Measurements from ENCODE around the gene SPRY4.
"Not testable (repeated sequence)": the region's sequence is repeated elsewhere in the genome, so short reads cannot be mapped to it uniquely, and the experiment has no call there.

Gene SPRY4

DNA sequence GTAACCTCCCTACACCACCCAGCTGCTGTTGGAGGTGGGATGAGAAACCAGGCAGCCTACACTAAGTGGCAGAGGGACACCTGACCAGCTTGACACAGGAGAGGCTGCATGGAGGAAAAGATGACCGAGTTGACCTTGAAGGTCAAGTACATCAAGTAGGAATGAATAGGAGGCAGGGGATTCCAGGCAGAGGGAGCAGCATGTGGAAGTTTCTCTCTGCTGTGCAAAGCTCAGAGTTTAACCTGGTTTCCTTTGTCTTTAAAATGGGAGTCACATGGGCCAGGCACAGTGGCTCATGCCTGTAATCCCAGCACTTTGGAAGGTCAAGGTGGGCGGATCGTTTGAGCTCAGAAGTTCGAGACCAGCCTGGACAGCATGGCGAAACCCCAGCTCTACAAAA, 32.6 kb downstream of the SPRY4 start:
- DNase-seq: no peak

DNA sequence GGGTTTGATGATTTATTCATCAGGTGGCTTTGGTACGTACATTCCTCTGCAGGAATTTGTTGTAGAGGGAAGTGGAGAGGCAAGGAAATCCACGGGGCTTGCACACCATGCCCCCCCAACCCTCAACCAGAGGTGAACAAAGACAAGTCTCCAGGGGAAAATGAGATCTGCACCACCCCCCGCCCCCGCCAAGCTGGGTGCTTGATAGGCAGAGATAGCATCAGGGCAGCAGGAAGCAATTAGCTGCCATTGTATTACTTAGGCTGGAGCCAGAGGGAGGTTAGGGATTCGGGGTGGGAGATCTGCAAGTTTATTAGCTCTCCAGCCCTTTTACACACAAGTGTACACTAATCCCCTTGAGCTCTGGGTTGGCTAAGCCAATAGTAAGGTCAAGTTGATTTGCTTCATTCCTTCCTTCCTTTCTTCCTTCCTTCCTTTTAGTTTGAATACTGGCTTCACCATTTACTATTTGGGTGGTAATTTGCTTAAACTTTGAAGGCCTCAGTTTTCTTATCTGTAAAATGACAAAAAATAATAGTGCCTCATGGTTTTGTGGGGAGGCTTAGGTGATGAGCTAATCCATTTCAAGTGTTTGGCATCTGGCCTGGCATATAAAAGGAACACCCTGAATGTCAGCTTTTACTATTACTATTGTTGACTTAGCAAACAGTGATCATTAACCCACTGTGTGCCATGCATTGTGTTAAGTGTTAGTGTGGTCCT, 34.1 kb downstream of the SPRY4 start:
- DNase-seq: no peak

DNA sequence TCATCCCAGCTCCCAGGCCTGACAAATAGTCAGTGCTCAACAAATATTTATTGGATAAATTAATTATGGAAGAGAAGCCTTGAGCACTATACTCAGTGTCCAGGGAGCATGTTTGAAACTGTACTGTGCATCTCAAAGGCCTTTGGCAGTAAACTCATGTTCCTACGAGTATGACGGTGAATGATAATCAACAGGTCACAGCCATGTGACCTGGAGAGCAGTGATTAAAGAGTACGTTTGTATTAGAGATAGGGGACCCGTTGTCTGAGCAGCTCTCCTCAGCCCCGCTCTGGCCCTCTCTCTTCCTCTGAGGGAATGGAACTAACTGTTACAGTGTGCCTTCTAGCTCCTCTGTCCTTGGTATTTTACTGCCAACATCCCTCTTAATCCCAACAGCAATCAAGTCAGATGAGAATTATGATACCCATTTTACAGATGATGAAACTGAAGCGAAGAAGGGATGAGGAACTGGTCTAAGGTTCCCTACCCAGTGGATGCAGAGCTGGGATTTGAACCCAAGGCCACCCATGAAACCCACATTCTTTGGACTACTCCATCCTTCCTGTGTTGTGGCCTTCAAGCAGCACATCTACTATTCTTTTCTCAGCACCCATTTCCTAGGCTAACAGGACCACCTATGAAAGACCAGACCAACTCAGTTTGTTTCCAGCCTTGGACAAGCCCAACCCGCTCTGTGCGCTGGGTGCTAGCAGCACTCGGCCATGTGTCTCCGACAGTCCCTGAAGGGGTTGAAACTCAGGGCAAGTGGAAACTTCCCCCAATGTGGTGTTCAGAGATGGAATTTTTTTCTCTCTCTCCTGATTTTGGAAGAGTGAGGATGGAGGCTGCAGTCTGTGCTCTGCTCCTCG, 34.9 kb downstream of the SPRY4 start:
- DNase-seq: no peak

DNA sequence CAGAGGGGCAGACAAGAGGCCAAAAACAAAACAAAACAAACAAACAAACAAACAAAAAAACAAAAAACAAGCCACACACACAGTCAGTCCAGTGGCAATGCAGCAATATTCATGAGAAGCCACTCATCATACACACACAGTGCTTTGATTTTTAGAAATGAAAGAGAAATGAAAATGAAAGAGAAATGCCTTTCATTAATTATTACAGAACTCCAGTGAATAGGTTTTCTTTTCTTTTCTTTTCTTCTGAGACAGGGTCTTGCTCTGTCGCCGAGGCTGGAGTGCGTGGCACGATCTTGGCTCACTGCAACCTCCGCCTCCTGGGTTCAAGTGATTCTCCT, 36.9 kb downstream of the SPRY4 start:
- no peak for DNase-seq

DNA sequence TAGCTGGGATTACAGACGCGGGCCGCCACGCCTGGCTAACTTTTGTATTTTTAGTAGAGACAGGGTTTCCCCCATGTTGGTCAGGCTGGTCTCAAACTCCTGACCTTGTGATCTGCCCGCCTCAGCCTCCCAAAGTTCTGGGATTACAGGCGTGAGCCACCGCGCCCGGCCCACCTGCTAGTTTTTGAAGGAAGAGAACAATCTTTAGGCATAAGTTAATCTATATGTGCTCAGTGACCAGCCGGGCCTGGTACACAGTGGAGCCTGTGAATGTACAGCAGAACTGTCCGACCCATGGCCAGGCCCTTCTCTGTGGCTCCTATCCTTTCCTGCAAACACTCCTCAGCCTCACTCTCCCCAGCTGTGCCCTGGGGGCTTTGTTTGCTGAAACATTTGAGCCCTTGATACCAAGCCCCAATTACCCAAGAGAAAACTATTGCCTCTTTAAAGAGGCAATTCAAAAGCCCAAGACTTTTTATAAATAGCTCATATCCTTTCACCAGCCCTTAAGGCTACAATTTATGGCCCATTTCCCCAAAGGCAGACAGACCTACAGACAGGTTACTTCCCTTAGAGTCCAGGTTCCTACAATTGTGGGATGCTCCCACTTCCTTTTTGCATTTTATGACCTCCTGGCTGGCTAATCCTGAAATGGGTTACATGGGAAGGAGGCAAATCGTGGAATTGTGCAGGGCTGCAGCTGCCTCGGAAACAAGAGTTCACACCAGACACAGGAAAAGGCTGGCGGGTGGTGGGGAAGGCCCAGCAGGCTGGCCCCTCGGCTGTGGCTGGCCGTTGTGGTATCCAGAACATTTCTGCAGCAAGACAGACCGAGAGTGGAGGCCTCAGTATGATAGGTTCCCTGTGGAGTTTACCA, 37.5 kb downstream of the SPRY4 start:
- DNase-seq: no peak

DNA sequence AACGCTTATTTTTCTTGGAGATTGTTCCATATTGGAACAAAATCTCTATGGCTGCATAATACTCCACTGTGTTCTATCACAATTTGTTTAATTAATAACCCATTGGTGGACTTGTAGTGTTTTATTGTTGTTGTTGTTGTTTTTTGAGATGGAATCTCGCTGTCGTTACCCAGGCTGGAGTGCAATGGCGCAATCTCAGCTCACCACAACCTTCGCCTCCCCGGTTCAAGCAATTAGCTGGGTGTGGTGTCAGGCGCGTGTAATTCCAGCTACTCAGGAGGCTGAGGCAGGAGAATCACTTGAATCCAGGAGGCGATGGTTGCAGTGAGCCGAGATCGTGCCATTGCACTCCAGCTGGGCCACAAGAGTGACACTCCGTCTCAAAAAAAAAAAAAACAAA, 38.7 kb downstream of the SPRY4 start:
- DNase-seq: no peak

DNA sequence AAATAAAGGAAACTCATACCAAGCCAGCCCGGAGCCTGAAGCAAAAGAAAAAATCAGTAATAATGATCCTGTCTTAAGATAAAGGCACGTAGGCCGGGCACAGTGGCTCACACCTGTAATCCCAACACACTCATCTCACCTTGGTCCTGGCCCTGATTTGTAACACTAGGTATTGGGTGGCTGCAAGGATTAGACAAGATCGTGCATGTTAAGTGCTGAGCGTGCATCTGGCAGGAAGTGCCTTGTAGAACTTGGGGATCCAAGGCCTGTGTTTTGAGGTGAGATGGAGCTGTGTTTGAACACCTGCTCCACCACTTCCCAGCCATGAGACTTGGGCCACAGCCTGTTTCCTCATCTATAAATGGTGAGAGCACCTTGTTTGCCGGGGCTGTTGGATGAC, 41.5 kb downstream of the SPRY4 start:
- DNase-seq: no peak

DNA sequence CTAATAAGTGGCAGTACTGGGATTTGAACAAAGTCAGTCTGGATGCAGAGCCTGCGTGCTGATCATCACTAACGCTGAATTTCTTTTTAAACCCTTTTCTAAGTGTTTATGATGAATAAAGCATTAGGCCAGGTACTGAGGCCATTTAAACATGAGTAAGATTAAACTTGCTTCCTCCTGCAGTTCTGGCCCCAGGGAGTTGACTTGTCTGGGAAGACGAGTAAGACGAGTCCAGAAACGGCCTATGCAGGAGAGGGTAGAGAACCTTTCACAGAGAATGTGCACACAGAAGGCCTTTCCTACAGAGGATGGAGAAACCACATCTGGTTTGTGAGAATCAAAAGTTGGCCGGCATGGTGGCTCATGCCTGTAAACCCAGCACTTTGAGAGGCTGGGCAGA, 42.9 kb downstream of the SPRY4 start:
- no peak for DNase-seq

DNA sequence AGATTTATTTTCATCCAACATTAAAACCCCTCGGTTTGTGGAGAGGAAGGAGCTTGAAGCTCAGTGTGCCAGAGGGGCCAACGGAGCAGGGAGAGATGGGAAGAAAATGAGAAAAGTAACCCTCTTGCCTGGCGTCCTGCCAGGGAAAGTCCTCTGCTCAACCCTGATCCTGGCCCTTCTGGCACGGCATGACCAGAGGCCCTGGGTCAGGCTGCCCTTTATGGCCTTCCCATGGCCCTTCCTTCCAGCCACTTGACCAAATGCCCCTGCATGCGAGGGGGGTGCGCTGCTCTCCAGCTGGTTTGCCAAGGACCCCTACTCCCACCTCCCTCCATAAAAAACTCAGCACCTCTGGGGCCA, 43.8 kb downstream of the SPRY4 start:
- no peak for DNase-seq

DNA sequence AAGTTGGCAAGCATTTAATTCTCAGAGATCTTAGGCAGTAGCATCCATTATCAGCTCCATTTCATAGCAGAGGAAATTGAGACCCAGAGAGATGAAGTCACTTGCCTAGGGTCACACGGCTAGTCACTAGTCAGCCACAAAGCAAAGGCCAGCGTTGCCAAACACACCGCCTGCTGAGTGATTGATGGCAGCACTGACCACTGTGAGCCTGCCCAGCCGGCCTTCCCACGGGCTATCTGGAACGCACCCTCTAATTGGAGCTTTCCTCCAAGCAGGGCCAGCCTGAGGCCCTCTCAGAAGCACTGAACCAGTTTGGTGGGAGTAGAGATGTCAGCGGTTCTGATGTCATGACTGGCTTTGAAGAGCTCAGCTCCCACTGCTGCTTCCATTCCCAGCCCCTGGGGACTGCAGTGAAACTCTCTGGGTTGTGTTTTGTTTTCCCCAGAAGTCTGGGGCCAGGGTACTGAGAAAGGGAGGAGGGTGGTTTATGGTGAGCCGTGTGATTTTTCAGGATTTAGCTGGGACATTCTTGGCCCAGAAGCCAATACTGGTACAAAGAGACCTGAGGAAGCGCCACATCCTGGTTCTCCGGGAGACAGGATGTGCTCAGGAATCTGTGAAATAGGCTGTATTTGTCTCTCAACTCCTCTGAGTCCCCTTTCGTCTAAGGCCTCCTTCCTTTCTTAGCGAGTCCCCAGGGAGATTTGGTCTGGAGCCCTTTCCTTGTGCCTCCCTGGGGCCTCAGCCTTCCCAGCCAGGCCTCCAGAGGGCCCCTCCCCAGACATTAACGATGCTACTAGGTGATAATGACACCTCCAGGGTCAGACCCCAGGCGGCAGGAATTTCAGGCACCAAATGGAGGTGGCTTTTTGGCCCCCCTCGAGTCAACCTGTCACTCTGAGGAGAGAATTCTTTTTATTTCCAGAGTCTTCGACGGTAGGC, 44.5 kb downstream of the SPRY4 start:
- no peak for DNase-seq

DNA sequence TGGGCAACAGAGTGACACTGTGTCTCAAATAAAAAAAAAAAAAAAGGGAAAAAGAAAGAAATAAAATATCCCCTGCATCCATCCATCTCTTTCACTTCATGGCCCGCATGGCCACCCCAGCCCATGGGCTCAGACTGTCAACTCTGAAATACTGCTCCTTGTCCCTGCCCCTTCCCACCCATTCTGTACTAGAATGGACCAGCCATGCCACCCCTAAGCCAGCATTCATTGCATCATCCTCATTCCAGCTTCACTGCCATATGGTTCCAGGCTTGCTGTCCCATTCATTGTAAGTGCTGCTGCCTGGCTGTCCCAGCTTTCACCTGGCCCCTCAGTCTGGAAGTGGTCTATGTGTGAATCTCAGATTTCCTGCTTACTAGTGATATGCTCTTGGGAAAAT, 46.2 kb downstream of the SPRY4 start:
- DNase-seq: no peak

DNA sequence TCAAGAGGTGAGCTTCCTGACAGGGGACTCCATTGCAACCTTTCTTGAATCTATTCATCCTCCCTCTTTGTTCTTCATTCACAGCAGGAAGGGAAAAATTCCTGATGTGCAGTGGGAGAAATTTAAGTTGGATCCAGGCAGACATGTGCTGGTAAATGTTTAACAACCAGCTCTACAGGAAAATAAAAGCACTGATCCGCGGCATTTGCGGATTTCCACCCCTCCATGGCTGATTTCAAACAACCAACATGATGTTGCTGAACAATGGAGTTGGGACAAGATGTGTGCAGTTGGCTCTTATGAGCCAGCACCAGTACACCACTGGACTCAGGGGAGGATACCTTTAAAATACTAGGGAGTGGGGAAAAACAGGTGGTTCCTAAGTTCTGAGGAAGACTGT, 47.0 kb downstream of the SPRY4 start:
- no peak for DNase-seq

DNA sequence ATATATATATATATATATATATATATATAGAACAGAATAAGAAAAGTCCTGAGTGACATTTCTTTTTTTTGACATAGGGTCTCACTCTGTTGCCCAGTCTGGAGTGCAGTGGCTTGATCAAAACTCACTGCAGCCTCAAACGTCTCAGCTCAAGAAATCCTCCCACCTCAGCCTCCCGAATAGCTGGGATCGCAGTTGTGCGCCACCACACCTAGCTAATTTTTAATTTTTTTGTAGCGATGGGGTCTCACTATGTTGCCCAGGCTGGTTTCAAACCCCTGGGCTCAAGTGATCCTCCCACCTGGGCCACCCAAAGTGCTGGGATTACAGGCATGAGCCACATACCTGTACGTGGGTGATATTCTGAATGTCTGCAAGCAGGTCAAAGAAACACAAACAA, 48.3 kb downstream of the SPRY4 start:
- no peak for DNase-seq

DNA sequence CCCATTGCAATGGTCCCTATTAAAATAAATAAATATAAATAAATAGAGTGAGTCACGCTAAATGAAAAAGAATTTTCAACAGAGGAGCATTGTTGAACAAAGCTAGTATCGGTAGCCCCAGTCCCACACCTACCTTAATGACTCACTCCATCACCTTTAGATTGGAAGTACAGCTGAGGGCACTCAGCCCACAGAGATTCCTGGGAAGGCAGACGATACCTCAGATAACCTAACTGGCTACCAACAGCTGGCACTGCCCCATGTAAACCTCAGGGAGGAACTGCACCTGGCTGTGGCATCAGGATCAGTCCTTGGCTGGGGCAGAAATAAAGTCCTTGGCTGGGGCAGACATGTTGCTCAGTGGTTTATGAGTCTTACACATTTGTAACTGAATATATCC, 49.3 kb downstream of the SPRY4 start:
- DNase-seq: no peak

DNA sequence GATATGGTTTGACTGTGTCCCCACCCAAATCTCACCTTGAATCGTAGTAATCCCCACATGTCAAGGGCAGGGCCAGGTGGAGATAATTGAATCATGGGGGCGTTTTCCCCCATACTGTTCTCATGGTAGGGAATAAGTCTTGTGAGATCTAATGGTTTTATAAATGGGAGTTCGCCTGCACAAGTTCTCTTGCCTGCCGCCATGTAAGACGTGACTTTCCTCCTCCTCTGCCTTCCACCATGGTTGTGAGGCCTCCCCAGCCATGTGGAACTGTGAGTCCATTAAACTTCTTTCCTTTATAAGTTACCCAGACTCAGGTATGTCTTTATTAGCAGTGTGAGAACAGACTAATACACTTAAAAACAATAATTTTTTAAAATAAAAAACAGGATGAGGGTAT, 52.2 kb downstream of the SPRY4 start:
- not testable (repeated sequence) for DNase-seq

DNA sequence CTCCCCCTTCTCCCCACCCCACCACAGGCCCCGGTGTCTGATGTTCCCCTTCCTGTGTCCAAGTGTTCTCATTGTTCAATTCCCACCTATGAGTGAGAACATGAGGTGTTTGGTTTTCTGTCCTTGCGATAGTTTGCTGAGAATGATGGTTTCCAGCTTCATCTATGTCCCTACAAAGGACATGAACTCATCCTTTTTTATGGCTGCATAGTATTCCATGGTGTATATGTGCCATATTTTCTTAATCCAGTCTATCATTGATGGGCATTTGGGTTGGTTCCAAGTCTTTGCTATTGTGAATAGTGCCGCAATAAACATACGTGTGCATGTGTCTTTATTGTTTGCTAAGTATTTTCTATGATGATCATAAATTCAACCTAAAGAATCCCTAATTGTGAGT, 60.7 kb downstream of the SPRY4 start:
- DNase-seq: not testable (repeated sequence)

DNA sequence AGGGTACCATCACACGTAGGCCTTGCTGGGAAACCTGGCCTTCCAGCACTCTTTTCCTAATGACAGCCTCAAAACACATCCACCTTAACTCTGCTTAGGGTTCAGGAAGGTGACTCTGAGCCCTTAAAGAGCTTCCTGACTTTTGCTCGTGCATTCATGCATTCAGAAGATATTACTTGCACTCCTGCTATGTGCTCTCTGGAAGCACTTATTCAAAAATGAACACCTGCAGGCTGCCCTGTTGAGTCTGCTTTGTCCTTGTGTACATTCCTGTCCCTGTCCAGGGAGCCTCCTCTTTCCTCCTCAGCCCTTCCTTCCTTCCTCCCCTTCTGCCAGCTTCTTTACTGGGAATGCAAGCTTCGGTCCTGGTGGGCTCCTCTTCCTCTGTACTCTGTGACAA, 61.5 kb downstream of the SPRY4 start:
- DNase-seq: no peak

DNA sequence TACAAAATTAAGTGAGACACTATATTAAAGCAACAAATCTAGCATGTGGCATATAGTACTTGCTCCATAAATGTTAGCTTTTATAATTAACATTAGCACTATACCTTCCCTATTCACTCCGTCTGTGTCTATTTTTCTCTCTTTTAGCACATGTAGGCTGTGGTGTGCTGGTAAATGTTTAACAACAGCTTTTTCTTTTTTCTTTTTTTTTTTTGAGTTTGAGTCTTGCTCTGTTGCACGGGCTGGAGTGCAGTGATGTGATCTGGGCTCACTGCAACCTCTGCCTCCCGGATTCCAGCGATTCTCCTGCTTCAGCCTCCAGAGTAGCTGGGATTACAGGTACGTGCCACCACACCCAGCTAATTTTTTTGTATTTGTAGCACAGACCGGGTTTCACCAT, 62.1 kb downstream of the SPRY4 start:
- no peak for DNase-seq
